K562 (cell line): Measurements from ENCODE around the gene CREB3L1. TPM values are rescaled to one million over a fixed set of nuclear protein-coding genes. Genes with fewer than 3 reads are reported as not detected.

ENCODE experiments used
- ATF7 ChIP-seq: fragments of 450-650 bp; IDR thresholded peaks from 2 replicates; pipeline ENCODE4 v1.7.1; 2014; ENCODE audit warnings: mild to moderate bottlenecking, moderate library complexity
- BCL6 ChIP-seq: fragments of 250-450 bp; sonication (Bioruptor Pico); IDR thresholded peaks from 2 replicates; pipeline ENCODE4 v1.4.0; 2020
- EWSR1 ChIP-seq: fragments of 450-650 bp; IDR thresholded peaks from 2 replicates; pipeline ENCODE4 v1.6.1; 2018; ENCODE audit warnings: borderline replicate concordance, mild to moderate bottlenecking, low read depth, moderate library complexity; ENCODE audit not compliant: partially characterized antibody
- EZH2 ChIP-seq: IDR thresholded peaks from 2 replicates; pipeline ENCODE4 v1.6.1; 2012; ENCODE audit warnings: low read depth, mild to moderate bottlenecking, inconsistent platforms, low read length, borderline replicate concordance
- GTF2E2 ChIP-seq: fragments of 200-800 bp; sonication (Bioruptor generic); IDR thresholded peaks from 2 replicates; pipeline ENCODE4 v1.6.1; 2016; ENCODE audit warnings: missing genetic modification characterization, missing compliant biosample characterization
- HBP1 ChIP-seq: fragments of 450-650 bp; formaldehyde crosslinking; IDR thresholded peaks from 2 replicates; pipeline ENCODE4 v1.4.0; 2022; ENCODE audit warnings: missing genetic modification characterization
- MBD1 ChIP-seq: fragments of 250-450 bp; sonication (Bioruptor Pico); IDR thresholded peaks from 2 replicates; pipeline ENCODE4 v1.8.0; 2022; ENCODE audit warnings: inconsistent platforms
- MIER1 ChIP-seq: fragments of 450-650 bp; IDR thresholded peaks from 2 replicates; pipeline ENCODE4 v1.6.1; 2016; ENCODE audit warnings: antibody characterized with exemption, mild to moderate bottlenecking, low read depth
- MNT ChIP-seq, 2 experiments: fragments of 450-650 bp; conservative IDR thresholded peaks; 2 replicates each; pipeline ENCODE4 v1.6.1; 2017; ENCODE audit warnings: mild to moderate bottlenecking in 2 of 2, moderate library complexity in 2 of 2
- SREBF2 ChIP-seq: sonication (generic); formaldehyde crosslinking; IDR thresholded peaks from 2 replicates; pipeline ENCODE4 v1.4.0; 2020; ENCODE audit warnings: mild to moderate bottlenecking, missing genetic modification reagents
- SRSF3 ChIP-seq: fragments of 200-400 bp; formaldehyde crosslinking; IDR thresholded peaks from 2 replicates; pipeline ENCODE4 v1.6.1; 2016; ENCODE audit warnings: mild to moderate bottlenecking, low read length, moderate library complexity; ENCODE audit not compliant: insufficient read depth
- TRIM24 ChIP-seq, 2 experiments: fragments of 450-650 bp; IDR thresholded peaks; 2 replicates each; pipeline ENCODE4 v1.6.1; 2016
- TRIM28 ChIP-seq: fragments of 450-650 bp; IDR thresholded peaks from 2 replicates; pipeline ENCODE4 v1.6.1; 2017
- U2AF2 ChIP-seq: fragments of 200-400 bp; formaldehyde crosslinking; optimal IDR thresholded peaks from 2 replicates; pipeline ENCODE3; 2017; ENCODE audit warnings: low read depth, mild to moderate bottlenecking, low read length
- XRCC5 ChIP-seq: fragments of 200-400 bp; formaldehyde crosslinking; IDR thresholded peaks from 2 replicates; pipeline ENCODE4 v1.6.1; 2017; ENCODE audit warnings: low read depth, mild to moderate bottlenecking, low read length
- ZBED1 ChIP-seq: IDR thresholded peaks from 2 replicates; pipeline ENCODE4 v1.6.1; 2014
- polyA plus RNA-seq, 8 experiments: library from polyadenylated mRNA; depleted of rRNA in 4 of 8; stranded (reverse) in 5 of 8; unstranded in 3 of 8; fragments of >200 nt; fragmentation: Nextera tagmentation in 2 of 8; fragmentation: Illumina TruSeq in 1 of 8; extraction: Ambion mirVana in 2 of 8; extraction: Trizol in 1 of 8; gene quantifications; 2 replicates each; pipeline versions ENCODE4 v1.2.1 to v1.2.3, GENCODE V29; 2011 to 2014; ENCODE audit warnings: inconsistent platforms in 1 of 8, missing spikeins in 1 of 8
- total RNA-seq, 7 experiments: library from RNA; depleted of rRNA in 6 of 7; stranded (reverse); fragments of >200 nt in 6 of 7; fragmentation: Illumina TruSeq in 2 of 7; extraction: Trizol in 2 of 7; gene quantifications; 2 replicates each; pipeline versions ENCODE4 v1.2.1 to v1.2.3, GENCODE V29; 2011 to 2021; ENCODE audit warnings: low replicate concordance in 1 of 7

Gene CREB3L1
- total and polyA plus RNA-seq, 9 of the 15 experiments (the other 6 are each of a cell fraction or from before 2014, with no cell fraction given): 1.2 to 27.6 (median 3.7) TPM

- TF ChIP-seq XRCC5 (peak; percentile 36; the same call in 1 of the 2 replicates), MBD1 (CRISPR knock-in tag) (peak; percentile 36; the same call in 1 of the 2 replicates), EZH2 (no peak), MNT (conservative IDR thresholded peaks at IDR 0.05) (peak in 1 of 2 experiments; percentile 52; a peak in 2 of 4 replicates), SRSF3 (no peak), EWSR1 (no peak), TRIM28 (no peak), ZBED1 (no peak), MIER1 (no peak), ATF7 (peak; percentile 84), U2AF2 (no peak), GTF2E2 (tag) (no peak), TRIM24 (IDR thresholded peaks at IDR 0.05) (no peak), BCL6 (no peak), SREBF2 (CRISPR knock-in tag) (no peak), HBP1 (CRISPR knock-in tag) (no peak)
Measured at GRCh38 chr11:46238967-46239800, 38.3 kb upstream of the CREB3L1 start (continued).
